OCI-LY3 (cell line): ENCODE measurements around the gene UAP1.

Source experiments
- H2AFZ ChIP-seq: fragments of 200-600, 300-600 bp; shearing (Covaris generic); 2 replicates; pipeline ENCODE4 v1.6.0; 2014; ENCODE audit warnings: antibody characterized with exemption, low read depth, low read length
- H3K27ac ChIP-seq: fragments of 200-600, 300-600 bp; sonication (generic); 2 replicates; pipeline ENCODE4 v1.5.1; 2014; ENCODE audit warnings: mild to moderate bottlenecking, low read length, moderate library complexity, mixed read lengths
- H3K27me3 ChIP-seq: fragments of 200-600, 300-600 bp; sonication (generic); 2 replicates; pipeline ENCODE4 v1.6.1; 2014; ENCODE audit warnings: low read depth, low read length, mixed read lengths
- H3K36me3 ChIP-seq: fragments of 200-600, 300-600 bp; sonication (generic); replicated peaks from 2 replicates; pipeline ENCODE3; 2014; ENCODE audit warnings: low read depth, low read length, mixed read lengths
- H3K4me1 ChIP-seq: fragments of 300-600, 200-600 bp; sonication (generic); 2 replicates; pipeline ENCODE4 v1.6.1; 2014; ENCODE audit warnings: low read length, mixed read lengths
- H3K4me2 ChIP-seq: fragments of 200-600, 300-600 bp; sonication (generic); 2 replicates; pipeline ENCODE4 v1.6.1; 2014; ENCODE audit warnings: low read length, mixed read lengths
- H3K4me3 ChIP-seq: fragments of 300-600, 200-600 bp; sonication (generic); 2 replicates; pipeline ENCODE4 v1.5.1; 2014; ENCODE audit warnings: antibody characterized with exemption, mild to moderate bottlenecking, low read length, moderate library complexity
- H3K79me2 ChIP-seq: fragments of 300-600, 200-600 bp; shearing (Covaris generic); 2 replicates; pipeline ENCODE4 v1.6.1; 2014; ENCODE audit warnings: mild to moderate bottlenecking, low read length, mixed read lengths
- H3K9ac ChIP-seq: fragments of 300-600, 200-600 bp; shearing (Covaris generic); 2 replicates; pipeline ENCODE4 v1.6.0; 2014; ENCODE audit warnings: mild to moderate bottlenecking, low read length, moderate library complexity
- H3K9me3 ChIP-seq: fragments of 200-600, 300-600 bp; shearing (Covaris generic); 2 replicates; pipeline ENCODE4 v1.6.1; 2014; ENCODE audit warnings: low read length, mixed read lengths; ENCODE audit not compliant: insufficient read depth
- H4K20me1 ChIP-seq: fragments of 200-600, 300-600 bp; sonication (generic); 2 replicates; pipeline ENCODE4 v1.6.1; 2016; ENCODE audit warnings: low read length, mixed read lengths; ENCODE audit not compliant: insufficient read depth
- EZH2phosphoT487 ChIP-seq: fragments of 200-600 bp; shearing (Covaris generic); IDR thresholded peaks from 2 replicates; pipeline ENCODE4 v1.6.1; 2018; ENCODE audit warnings: antibody characterized with exemption, mixed run types, low read depth
- TF ChIP-seq, protein P1 (sequence below): fragments of 200-600, 300-600 bp; sonication (generic); IDR thresholded peaks from 2 replicates; pipeline ENCODE4 v1.5.1; 2014; ENCODE audit warnings: antibody characterized with exemption, low read length, low read depth

UAP1 gene

GRCh38 chr1:162541619-162542141, 19.8 kb upstream of the UAP1 start:
- no peak overlapping the region for H2AFZ ChIP-seq
- no peak overlapping the region for H3K4me2 ChIP-seq
- no peak overlapping the region for H3K4me3 ChIP-seq
- no peak overlapping the region for H3K9ac ChIP-seq
- no peak for TF ChIP-seq EZH2phosphoT487
- TF ChIP-seq, protein P1, sequence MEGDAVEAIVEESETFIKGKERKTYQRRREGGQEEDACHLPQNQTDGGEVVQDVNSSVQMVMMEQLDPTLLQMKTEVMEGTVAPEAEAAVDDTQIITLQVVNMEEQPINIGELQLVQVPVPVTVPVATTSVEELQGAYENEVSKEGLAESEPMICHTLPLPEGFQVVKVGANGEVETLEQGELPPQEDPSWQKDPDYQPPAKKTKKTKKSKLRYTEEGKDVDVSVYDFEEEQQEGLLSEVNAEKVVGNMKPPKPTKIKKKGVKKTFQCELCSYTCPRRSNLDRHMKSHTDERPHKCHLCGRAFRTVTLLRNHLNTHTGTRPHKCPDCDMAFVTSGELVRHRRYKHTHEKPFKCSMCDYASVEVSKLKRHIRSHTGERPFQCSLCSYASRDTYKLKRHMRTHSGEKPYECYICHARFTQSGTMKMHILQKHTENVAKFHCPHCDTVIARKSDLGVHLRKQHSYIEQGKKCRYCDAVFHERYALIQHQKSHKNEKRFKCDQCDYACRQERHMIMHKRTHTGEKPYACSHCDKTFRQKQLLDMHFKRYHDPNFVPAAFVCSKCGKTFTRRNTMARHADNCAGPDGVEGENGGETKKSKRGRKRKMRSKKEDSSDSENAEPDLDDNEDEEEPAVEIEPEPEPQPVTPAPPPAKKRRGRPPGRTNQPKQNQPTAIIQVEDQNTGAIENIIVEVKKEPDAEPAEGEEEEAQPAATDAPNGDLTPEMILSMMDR = no peak
- H3K9me3 ChIP-seq = peaks cover 8% of the 10 kb centered on the region
- H3K79me2 ChIP-seq = no peaks in the 10 kb centered on the region
- H3K4me1 ChIP-seq = no peaks in the 10 kb centered on the region
- H4K20me1 ChIP-seq = no peaks in the 10 kb centered on the region
- peaks cover 14% of the 10 kb centered on the region for H3K36me3 ChIP-seq
- no peak overlapping the region for H3K27ac ChIP-seq
- H3K27me3 ChIP-seq = no peaks in the 10 kb centered on the region

DNA sequence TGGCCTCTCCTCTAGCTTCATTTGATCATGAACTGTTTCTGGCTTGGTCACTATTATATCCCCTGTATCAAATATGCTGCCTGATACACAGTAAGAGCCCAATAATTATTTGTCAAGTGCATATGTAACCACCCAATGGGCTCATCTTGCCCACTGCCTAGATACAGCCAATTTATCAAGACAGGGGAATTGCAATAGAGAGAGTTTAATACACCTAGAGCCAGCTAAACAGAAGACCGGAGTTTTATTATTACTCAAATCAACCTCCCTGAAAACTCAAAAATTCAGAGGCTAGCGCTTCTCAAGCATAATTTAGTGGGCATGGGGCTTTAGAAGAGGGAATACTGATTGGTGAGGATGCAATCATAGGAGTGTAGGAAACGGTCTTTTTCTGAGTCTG, 18.3 kb upstream of the UAP1 start:
- H3K4me3 ChIP-seq = no peak overlapping the region
- H3K79me2 ChIP-seq = no peaks in the 10 kb centered on the region
- H2AFZ ChIP-seq = no peak overlapping the region
- no peaks in the 10 kb centered on the region for H4K20me1 ChIP-seq
- no peaks in the 10 kb centered on the region for H3K4me1 ChIP-seq
- no peak overlapping the region for H3K27ac ChIP-seq
- TF ChIP-seq, protein P1 = no peak
- TF ChIP-seq EZH2phosphoT487 = no peak
- H3K4me2 ChIP-seq = no peak overlapping the region
- H3K36me3 ChIP-seq = peaks cover 13% of the 10 kb centered on the region
- peaks cover 8% of the 10 kb centered on the region for H3K9me3 ChIP-seq
- H3K9ac ChIP-seq = no peak overlapping the region
- H3K27me3 ChIP-seq = no peaks in the 10 kb centered on the region

DNA sequence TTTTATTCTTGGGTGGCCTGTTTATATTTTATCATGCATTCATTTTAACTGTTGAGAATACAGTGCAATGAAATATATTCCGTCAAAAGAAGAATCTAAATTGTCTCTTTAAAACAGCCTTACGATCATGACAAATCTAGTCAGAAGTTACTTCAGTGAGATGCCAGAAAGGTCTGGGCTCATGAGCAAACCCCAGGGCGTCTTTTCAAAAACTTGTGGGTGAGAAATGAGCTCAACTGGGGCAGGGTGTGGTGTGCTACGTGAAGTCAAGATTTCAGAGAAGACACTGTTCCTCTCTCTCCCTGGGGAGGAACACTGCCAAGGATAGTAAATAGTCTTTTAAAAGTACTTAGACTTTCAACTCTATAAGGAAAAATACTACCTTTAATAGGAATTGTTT, 13.4 kb upstream of the UAP1 start:
- Histone ChIP-seq H3K9ac (no peak overlapping the region), H3K27ac (no peak overlapping the region), H3K4me1 (no peaks in the 10 kb centered on the region), H2AFZ (no peak overlapping the region), H3K9me3 (peaks cover 3% of the 10 kb centered on the region), H3K4me3 (no peak overlapping the region), H3K27me3 (no peaks in the 10 kb centered on the region), H4K20me1 (no peaks in the 10 kb centered on the region), H3K36me3 (peaks cover 2% of the 10 kb centered on the region), H3K79me2 (no peaks in the 10 kb centered on the region), H3K4me2 (no peak overlapping the region)
- no peak for TF ChIP-seq EZH2phosphoT487
- TF ChIP-seq, protein P1 = no peak

DNA sequence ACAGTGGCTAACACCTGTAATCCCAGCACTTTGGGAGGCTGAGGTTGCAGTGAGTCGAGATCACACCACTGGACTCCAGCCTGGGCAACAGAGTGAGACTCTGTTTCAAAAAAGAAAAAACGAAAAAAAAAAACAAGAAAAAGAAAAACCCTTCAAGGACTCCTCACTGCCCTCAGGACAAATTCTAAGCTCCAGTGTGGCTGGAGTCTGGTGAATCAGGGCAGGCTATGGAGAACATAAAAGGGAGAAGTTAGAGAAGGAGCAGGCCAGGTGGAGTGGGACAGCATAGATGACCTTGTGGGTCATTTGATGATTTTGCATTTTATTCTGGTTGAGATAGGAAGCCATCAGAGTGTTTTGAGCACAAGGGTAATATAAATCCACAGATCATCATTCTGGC, 12.5 kb upstream of the UAP1 start:
- no peaks in the 10 kb centered on the region for H3K27me3 ChIP-seq
- H3K79me2 ChIP-seq = no peaks in the 10 kb centered on the region
- no peaks in the 10 kb centered on the region for H3K36me3 ChIP-seq
- H3K9ac ChIP-seq = no peak overlapping the region
- no peak overlapping the region for H3K4me2 ChIP-seq
- no peak overlapping the region for H2AFZ ChIP-seq
- no peak overlapping the region for H3K27ac ChIP-seq
- H4K20me1 ChIP-seq = no peaks in the 10 kb centered on the region
- no peaks in the 10 kb centered on the region for H3K4me1 ChIP-seq
- no peak overlapping the region for H3K4me3 ChIP-seq
- H3K9me3 ChIP-seq = no peaks in the 10 kb centered on the region
- TF ChIP-seq EZH2phosphoT487 = no peak
- TF ChIP-seq, protein P1 = no peak
